Measurements from ENCODE around the gene SAMM50. TPM values are rescaled to one million over a fixed set of nuclear protein-coding genes. Genes with fewer than 3 reads are reported as not detected.

SAMM50 gene
- polyA plus RNA-seq, 3 donors = 17.0 to 70.0 (median 62.5) TPM

GRCh38 chr22:43919106-43919973 lies 35.9 kb upstream of the SAMM50 start:
- Histone ChIP-seq H2AFZ (ENCODE audit: insufficient read depth, low read depth, low read length, poor library complexity, severe bottlenecking) (no peak overlapping the region), H3K9ac (ENCODE audit: insufficient read depth, low read length, poor library complexity, severe bottlenecking) (no peak overlapping the region), H3K4me1 (ENCODE audit: control insufficient read depth in 1 of 2, insufficient read depth in 2 of 2, low read length in 2 of 2) (peaks cover 7 to 9% of the 10 kb centered on the region in 2 donors), H3K36me3 (replicated peaks in 1 of 2; ENCODE audit: control insufficient read depth in 1 of 2, insufficient read depth in 2 of 2, low read length in 2 of 2) (no peaks in the 10 kb centered on the region), H4K20me1 (ENCODE audit: insufficient read depth, low read length) (no peaks in the 10 kb centered on the region), H3K4me3 (replicated peaks in 1 of 3; ENCODE audit: low read depth in 2 of 3, low read length in 3 of 3) (no peak overlapping the region), H3K9me3 (replicated peaks in 1 of 2; ENCODE audit: control insufficient read depth in 1 of 2, insufficient read depth in 1 of 2, low read length in 2 of 2) (peaks cover 2 to 3% of the 10 kb centered on the region in 2 donors), H3K27ac (ENCODE audit: low read depth in 1 of 2, low read length in 2 of 2) (no peak overlapping the region), H3K27me3 (ENCODE audit: control insufficient read depth in 2 of 2, insufficient read depth in 2 of 2, low read length in 2 of 2) (peaks cover 5 to 19% of the 10 kb centered on the region in 2 donors), H3K79me2 (ENCODE audit: insufficient read depth, low read length) (no peaks in the 10 kb centered on the region), H3K4me2 (replicated peaks; ENCODE audit: extremely low read depth, low read length, poor library complexity, severe bottlenecking) (no peak overlapping the region)
- Mint-ChIP-seq H3K4me3 (peak overlapping the region in 1 of 2 donors; percentile 39), H3K9me3 (peaks cover 0 to 6% (median 3%) of the 10 kb centered on the region in 7 donors), H3K27me3 (ENCODE audit: low read depth in 3 of 3) (peaks cover 32 to 47% (median 37%) of the 10 kb centered on the region in 3 donors), H3K36me3 (no peaks in the 10 kb centered on the region), H3K27ac (no peak overlapping the region), H3K4me1 (peaks cover 7% of the 10 kb centered on the region)
- TF ChIP-seq CTCF (IDR thresholded peaks at IDR 0.05) = no peak
- 91% methylated on average over 10 of the region's 16 CpGs for WGBS (ENCODE audit: insufficient coverage)
- no peak for DNase-seq
- intact Hi-C loops (cut with micrococcal nuclease) = no loop called here

GRCh38 chr22:43921370-43921769 lies 33.9 kb upstream of the SAMM50 start:
- H3K36me3 ChIP-seq (replicated peaks in 1 of 2; ENCODE audit: control insufficient read depth in 1 of 2, insufficient read depth in 2 of 2, low read length in 2 of 2) = no peaks in the 10 kb centered on the region
- H3K27me3 Mint-ChIP-seq (ENCODE audit: low read depth in 3 of 3) = peaks cover 41 to 61% (median 49%) of the 10 kb centered on the region in 3 donors
- intact Hi-C loops (cut with micrococcal nuclease) = no loop called here

More at GRCh38 chr22:43921370-43921769, 33.9 kb upstream of the SAMM50 start:
- 74% methylated on average over 4 of the region's 4 CpGs for WGBS (ENCODE audit: insufficient coverage)
- peaks cover 5 to 7% of the 10 kb centered on the region in 2 donors for H3K9me3 ChIP-seq (replicated peaks in 1 of 2; ENCODE audit: control insufficient read depth in 1 of 2, insufficient read depth in 1 of 2, low read length in 2 of 2)
- Mint-ChIP-seq H3K4me3 (no peak overlapping the region), H3K9me3 (peaks cover 0 to 15% (median 11%) of the 10 kb centered on the region in 7 donors), H3K27ac (no peak overlapping the region), H3K36me3 (no peaks in the 10 kb centered on the region), H3K4me1 (peaks cover 7% of the 10 kb centered on the region)
- DNase-seq = peak in 1 of 3 donors; percentile 16
- TF ChIP-seq CTCF (IDR thresholded peaks at IDR 0.05) = no peak
- H3K4me2 ChIP-seq (replicated peaks; ENCODE audit: extremely low read depth, low read length, poor library complexity, severe bottlenecking) = no peak overlapping the region
- H3K4me3 ChIP-seq (replicated peaks in 1 of 3; ENCODE audit: low read depth in 2 of 3, low read length in 3 of 3) = no peak overlapping the region
- peaks cover 8 to 10% of the 10 kb centered on the region in 2 donors for H3K4me1 ChIP-seq (ENCODE audit: control insufficient read depth in 1 of 2, insufficient read depth in 2 of 2, low read length in 2 of 2)
- H3K27me3 ChIP-seq (ENCODE audit: control insufficient read depth in 2 of 2, insufficient read depth in 2 of 2, low read length in 2 of 2) = peaks cover 13 to 38% of the 10 kb centered on the region in 2 donors
- no peak overlapping the region for H3K27ac ChIP-seq (ENCODE audit: low read depth in 1 of 2, low read length in 2 of 2)
- H4K20me1 ChIP-seq (ENCODE audit: insufficient read depth, low read length) = no peaks in the 10 kb centered on the region
- no peak overlapping the region for H3K9ac ChIP-seq (ENCODE audit: insufficient read depth, low read length, poor library complexity, severe bottlenecking)
- no peak overlapping the region for H2AFZ ChIP-seq (ENCODE audit: insufficient read depth, low read depth, low read length, poor library complexity, severe bottlenecking)
- H3K79me2 ChIP-seq (ENCODE audit: insufficient read depth, low read length) = no peaks in the 10 kb centered on the region
